22Rv1 (cell line): Measurements from ENCODE around the gene SIGLEC10.

ENCODE experiments used
- ZFX ChIP-seq: fragments of 450-650 bp; IDR thresholded peaks from 2 replicates; pipeline ENCODE4 v1.6.1; 2017; ENCODE audit warnings: antibody characterized with exemption, borderline replicate concordance
- TF ChIP-seq, protein P1 (sequence below): fragments of 450-650 bp; IDR thresholded peaks from 2 replicates; pipeline ENCODE4 v1.5.1; 2017; ENCODE audit warnings: mild to moderate bottlenecking

DNA sequence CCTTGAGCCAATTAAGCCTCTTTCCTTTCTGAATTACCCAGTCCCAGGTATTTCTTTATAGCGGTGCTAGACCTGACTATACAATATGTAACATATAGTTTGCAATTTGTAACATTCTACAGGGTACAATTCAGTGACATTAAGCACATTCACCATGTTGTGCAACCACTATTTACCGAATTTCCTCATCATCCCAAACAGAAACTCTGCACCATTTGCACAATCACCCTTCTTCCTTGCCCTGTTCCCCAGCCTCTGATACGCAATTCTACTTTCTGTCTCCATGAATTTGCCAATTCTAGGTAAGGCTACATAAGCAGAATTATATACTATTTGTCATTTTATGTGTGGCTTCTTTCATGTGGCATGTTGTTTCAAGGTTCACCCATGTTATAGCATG lies 13.7 kb upstream of the SIGLEC10 start:
- TF ChIP-seq, protein P1, sequence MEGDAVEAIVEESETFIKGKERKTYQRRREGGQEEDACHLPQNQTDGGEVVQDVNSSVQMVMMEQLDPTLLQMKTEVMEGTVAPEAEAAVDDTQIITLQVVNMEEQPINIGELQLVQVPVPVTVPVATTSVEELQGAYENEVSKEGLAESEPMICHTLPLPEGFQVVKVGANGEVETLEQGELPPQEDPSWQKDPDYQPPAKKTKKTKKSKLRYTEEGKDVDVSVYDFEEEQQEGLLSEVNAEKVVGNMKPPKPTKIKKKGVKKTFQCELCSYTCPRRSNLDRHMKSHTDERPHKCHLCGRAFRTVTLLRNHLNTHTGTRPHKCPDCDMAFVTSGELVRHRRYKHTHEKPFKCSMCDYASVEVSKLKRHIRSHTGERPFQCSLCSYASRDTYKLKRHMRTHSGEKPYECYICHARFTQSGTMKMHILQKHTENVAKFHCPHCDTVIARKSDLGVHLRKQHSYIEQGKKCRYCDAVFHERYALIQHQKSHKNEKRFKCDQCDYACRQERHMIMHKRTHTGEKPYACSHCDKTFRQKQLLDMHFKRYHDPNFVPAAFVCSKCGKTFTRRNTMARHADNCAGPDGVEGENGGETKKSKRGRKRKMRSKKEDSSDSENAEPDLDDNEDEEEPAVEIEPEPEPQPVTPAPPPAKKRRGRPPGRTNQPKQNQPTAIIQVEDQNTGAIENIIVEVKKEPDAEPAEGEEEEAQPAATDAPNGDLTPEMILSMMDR: no peak
- no peak for TF ChIP-seq ZFX
